Measurements from ENCODE around the gene SPAG16.

The SPAG16 gene

GRCh38 chr2:213284105-213285090 lies at the start of gene SPAG16:
Gene SPAG16, plus strand, starts transcription at chr2:213284464.
- TF ChIP-seq GATA2 (IDR thresholded peaks at IDR 0.05; ENCODE audit: low read depth, low read length) = no peak

DNA sequence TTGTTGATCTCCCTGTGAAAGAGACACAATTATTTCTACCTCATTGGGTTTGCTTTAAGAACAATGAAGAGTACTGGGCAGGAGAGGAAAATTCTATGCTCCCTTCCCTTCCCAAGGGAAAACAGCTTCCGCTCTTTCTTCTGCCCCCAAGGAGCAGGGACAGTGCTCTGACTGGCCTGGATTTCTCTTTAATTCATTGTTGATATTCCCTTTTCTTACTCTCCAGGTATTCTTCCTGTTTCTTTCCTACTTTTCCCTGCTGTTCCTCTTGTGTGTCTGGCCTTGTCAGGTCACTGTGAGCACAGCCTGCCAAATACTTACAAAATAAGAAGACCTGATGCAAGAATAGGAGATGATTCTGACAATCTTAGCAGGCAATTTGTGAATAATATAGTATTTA lies 49.6 kb upstream of the SPAG16 start:
- TF ChIP-seq GATA3 (IDR thresholded peaks at IDR 0.05; ENCODE audit: low read depth, low read length) = no peak
- no peak for TF ChIP-seq GATA2 (IDR thresholded peaks at IDR 0.05; ENCODE audit: low read depth, low read length)

DNA sequence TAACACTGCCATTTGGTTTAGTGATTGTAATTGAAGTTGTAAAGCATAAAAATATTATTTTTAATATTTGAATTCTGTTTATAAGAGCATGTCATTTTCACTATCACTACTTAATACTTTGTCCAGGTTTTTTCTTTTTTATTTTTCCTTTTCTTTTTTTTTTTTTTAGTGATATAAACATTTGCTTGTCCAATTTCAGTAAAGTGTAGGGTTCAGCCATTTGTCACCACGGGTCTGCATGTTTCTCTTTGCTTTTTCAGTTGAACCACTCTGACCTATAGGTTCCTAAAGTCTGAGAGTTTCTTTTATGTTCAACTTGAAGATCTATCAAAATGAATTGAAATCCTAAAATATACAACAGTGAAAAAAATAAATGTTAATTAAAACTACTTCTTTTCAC lies 48.5 kb upstream of the SPAG16 start:
- TF ChIP-seq GATA2 (IDR thresholded peaks at IDR 0.05; ENCODE audit: low read depth, low read length) (no peak), GATA3 (IDR thresholded peaks at IDR 0.05; ENCODE audit: low read depth, low read length) (no peak)

DNA sequence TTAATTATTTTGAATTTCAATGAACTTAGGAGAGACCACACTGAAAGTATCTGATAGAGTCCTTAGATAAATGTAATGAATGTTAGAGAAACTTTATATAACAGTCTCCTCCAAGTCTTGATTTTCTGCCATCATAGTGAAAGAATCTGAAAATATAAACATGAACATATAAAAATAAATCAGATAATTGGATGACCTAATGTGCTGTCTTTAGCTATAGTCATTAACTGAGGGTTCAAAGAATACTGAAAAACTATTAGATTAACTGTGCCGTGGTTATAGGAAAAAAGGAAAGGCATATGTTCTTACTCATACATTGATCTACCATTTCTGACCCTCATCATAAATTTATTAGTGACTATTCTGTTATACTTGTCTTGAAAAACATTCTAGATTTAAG lies 47.0 kb upstream of the SPAG16 start:
- TF ChIP-seq GATA3 (IDR thresholded peaks at IDR 0.05; ENCODE audit: low read depth, low read length) (no peak), GATA2 (IDR thresholded peaks at IDR 0.05; ENCODE audit: low read depth, low read length) (no peak)

DNA sequence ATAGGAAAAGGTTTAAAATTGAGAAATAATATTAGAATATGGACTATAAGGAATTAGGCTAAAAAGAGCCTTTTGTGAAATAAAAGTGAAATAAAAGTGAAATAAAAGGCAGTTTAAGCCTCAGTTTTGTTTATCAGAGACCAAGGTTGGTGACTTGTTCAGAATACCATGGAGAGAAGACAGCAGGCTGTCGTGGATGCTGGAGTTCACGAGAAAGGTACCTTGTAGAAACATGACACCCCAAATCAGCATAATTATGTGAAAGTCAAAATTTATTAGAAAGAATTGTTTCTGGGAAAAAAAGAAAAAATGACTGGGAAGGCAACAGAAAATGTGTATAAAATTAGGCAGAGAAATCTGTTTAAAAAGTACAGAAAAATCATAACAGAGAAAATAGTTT lies 46.5 kb upstream of the SPAG16 start:
- no peak for TF ChIP-seq GATA2 (IDR thresholded peaks at IDR 0.05; ENCODE audit: low read depth, low read length)
- TF ChIP-seq GATA3 (IDR thresholded peaks at IDR 0.05; ENCODE audit: low read depth, low read length) = no peak

DNA sequence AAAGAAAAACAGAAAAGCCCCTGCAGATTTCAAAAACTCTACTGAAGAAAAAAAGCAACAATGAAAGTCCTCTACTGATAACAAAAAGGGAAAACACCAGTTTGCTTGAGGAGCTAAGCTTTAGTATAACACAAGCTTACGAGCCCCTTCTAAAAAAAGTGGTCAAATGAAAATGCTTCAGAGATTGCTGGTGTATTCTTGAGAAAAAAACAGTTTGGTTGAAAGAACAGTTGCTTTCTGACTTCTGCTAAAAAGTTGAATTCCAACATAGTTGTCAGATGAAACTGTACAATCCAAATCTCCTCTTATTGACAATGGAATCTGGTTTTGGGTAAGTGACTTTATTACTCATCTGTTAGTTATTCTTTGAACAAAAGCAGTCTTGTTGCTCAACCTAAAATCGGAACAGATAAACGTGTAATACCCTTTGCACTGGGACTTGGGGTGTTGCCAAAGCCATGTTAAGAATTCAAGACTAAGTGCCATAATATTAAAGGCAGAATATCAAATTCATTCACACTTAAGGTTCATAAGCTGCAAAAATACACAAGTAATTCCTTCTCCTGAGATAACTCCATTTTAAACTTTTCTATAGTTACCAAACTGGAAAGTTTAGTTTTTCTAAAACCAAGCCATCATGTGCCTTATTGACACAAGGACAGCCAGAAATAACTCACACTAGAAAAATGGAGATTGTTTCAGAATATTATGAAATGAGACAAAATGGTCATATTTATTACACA lies 45.3 kb upstream of the SPAG16 start:
- TF ChIP-seq GATA2 (IDR thresholded peaks at IDR 0.05; ENCODE audit: low read depth, low read length) (no peak), GATA3 (IDR thresholded peaks at IDR 0.05; ENCODE audit: low read depth, low read length) (no peak)

DNA sequence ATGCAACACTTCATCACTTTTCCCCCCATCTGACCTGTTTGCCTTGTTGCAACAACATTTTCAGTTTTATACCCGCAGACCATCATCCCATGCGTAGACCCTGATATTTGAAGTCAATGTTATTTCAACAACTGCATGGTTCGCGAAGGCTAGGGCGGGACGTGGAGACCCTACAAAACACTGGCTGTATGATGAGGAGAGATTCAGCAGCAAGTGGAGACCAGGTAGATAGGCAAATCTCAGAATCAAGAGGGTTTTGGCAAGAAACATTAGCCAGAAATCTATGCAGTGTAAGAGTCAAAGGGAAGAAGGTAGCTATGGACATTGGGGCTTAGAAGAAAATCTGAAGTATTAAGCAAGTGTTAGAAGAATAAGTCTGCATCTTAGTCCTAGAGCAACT lies 42.4 kb upstream of the SPAG16 start:
- TF ChIP-seq GATA3 (IDR thresholded peaks at IDR 0.05; ENCODE audit: low read depth, low read length) = no peak
- TF ChIP-seq GATA2 (IDR thresholded peaks at IDR 0.05; ENCODE audit: low read depth, low read length) = no peak

- TF ChIP-seq GATA2 (IDR thresholded peaks at IDR 0.05; ENCODE audit: low read depth, low read length) (no peak), GATA3 (IDR thresholded peaks at IDR 0.05; ENCODE audit: low read depth, low read length) (no peak)
These were observed 41.6 kb upstream of the SPAG16 start for GRCh38 chr2:213242653-213243052.

DNA sequence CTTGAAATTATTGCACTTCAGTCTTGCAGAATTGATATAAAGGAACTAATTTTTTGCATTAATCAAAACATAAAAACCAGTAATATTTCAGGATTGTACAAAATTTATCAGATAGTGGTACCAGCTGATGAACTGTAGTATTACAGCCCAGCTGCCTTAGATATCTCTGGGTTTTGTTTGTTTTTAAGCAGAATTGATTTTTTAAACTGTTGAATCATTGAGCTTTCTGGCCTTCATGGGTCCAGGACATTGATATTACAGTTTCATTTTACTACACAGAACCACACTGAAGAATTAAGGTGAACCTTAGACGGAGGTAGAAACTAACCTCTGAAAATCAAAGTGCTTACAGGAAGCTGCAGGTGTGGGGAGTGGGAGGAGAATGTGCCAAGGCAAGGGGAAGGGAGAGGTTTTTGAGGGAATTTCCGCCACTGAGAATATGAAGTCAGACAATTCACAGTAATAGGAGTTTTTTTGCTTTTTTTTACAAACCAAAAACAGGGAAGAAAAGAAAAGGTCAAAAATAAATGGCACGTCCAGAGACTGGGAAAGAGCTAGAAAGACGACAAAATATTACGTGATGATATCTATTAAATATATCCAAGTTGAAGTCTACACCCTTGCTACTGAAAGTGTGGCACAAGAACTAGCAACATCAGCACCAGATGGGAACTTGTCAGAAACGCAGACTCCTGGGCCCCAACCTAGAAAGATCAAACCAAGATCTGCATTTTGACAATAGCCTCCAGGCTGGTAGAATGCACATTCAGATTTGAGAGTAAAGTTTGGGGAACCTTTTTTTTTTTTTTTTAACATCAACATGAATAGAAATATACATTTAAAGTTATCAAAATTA lies 40.8 kb upstream of the SPAG16 start:
- TF ChIP-seq GATA3 (IDR thresholded peaks at IDR 0.05; ENCODE audit: low read depth, low read length) (no peak), GATA2 (IDR thresholded peaks at IDR 0.05; ENCODE audit: low read depth, low read length) (no peak)

DNA sequence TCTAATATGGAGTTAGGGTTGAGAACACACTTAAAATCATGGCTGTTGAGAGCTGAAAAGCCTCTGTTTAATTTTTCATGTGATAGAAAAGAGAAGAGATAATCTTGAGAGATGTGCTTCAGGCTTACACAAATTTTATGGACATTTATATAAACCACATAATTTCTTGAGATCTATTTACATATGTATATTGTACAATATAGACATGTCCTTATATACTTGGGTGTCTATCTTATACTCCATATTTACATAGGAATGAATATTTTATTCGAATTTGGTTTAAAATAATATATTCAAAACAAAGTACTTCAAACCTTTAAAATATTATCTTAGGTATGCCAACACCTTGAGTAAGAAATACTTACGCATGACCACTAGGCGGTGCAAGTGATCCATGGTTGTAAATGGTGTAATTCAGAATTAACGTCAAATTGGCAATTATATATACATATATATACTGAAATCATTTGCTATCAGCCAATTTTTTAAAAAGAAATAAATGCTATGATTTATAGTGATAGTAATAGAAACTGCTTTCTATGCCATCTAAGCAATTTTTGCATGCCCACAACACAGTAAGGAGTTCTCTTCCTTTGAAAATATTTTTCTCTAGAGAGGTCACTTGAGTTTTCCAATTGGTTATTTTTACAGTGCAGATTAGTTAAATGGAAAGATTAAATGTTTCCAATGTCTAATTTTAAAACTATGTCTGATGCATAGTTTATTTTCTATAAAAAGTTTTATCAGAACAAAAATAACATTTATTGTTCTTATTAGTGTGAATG lies 37.6 kb upstream of the SPAG16 start:
- TF ChIP-seq GATA3 (IDR thresholded peaks at IDR 0.05; ENCODE audit: low read depth, low read length) (no peak), GATA2 (IDR thresholded peaks at IDR 0.05; ENCODE audit: low read depth, low read length) (no peak)

DNA sequence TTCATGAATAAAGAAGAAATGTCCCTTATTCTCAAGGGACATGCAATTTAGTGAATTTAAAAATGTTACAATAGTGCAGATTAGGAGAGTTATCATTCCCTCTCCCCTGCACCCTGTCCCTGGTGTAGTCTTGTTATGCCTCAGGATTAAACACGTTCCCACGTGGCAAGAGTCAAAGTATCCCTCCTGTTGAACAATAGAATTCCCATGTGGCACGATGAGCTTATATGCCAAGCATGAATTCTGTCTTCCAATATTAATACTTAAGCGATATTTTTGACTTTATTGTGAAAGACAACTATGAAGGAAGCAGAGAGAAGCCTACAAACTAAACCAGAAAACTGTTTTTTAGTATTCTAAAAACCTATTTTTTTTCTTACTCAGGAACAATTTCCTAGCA lies 36.7 kb upstream of the SPAG16 start:
- no peak for TF ChIP-seq GATA3 (IDR thresholded peaks at IDR 0.05; ENCODE audit: low read depth, low read length)
- no peak for TF ChIP-seq GATA2 (IDR thresholded peaks at IDR 0.05; ENCODE audit: low read depth, low read length)

GRCh38 chr2:213248637-213249036 lies 35.6 kb upstream of the SPAG16 start:
- TF ChIP-seq GATA3 (IDR thresholded peaks at IDR 0.05; ENCODE audit: low read depth, low read length) (no peak), GATA2 (IDR thresholded peaks at IDR 0.05; ENCODE audit: low read depth, low read length) (no peak)

GRCh38 chr2:213249502-213249901 lies 34.8 kb upstream of the SPAG16 start:
- TF ChIP-seq GATA2 (IDR thresholded peaks at IDR 0.05; ENCODE audit: low read depth, low read length) (no peak), GATA3 (IDR thresholded peaks at IDR 0.05; ENCODE audit: low read depth, low read length) (no peak)

All from SH-SY5Y (cell line).